Mesodermal cell (in vitro differentiated cells): Measurements from ENCODE around the gene PCDH9.

Experiments
- H3K27ac ChIP-seq: 2 replicates; pipeline ENCODE4 v1.7.0; 2013; ENCODE audit warnings: mild to moderate bottlenecking, low read depth, low read length, moderate library complexity; ENCODE audit not compliant: severe bottlenecking
- H3K36me3 ChIP-seq: 2 replicates; pipeline ENCODE4 v1.7.1; 2013; ENCODE audit warnings: mild to moderate bottlenecking, low read length, moderate library complexity; ENCODE audit not compliant: control insufficient read depth, insufficient read depth
- H3K4me1 ChIP-seq: one replicate; pipeline ENCODE4 v1.7.1; 2013; ENCODE audit warnings: mild to moderate bottlenecking, low read length; ENCODE audit not compliant: insufficient read depth, control insufficient read depth, poor library complexity, severe bottlenecking
- H3K4me3 ChIP-seq: 2 replicates; pipeline ENCODE4 v1.7.0; 2013; ENCODE audit warnings: low read length, control low read depth, mild to moderate bottlenecking; ENCODE audit not compliant: insufficient read depth, poor library complexity, severe bottlenecking; ENCODE audit errors: extremely low read depth
- H3K9me3 ChIP-seq: 2 replicates; pipeline ENCODE4 v1.7.1; 2013; ENCODE audit warnings: mild to moderate bottlenecking, low read length, moderate library complexity; ENCODE audit not compliant: control insufficient read depth
- WGBS, 2 experiments: methylation state at CpG; one replicate each; pipeline ENCODE4 v1.1.5; 2013; ENCODE audit warnings: missing lambda C conversion rate in 2 of 2; ENCODE audit not compliant: insufficient coverage in 2 of 2; 5-methylcytosine and 5-hydroxymethylcytosine counted together

The PCDH9 gene

DNA sequence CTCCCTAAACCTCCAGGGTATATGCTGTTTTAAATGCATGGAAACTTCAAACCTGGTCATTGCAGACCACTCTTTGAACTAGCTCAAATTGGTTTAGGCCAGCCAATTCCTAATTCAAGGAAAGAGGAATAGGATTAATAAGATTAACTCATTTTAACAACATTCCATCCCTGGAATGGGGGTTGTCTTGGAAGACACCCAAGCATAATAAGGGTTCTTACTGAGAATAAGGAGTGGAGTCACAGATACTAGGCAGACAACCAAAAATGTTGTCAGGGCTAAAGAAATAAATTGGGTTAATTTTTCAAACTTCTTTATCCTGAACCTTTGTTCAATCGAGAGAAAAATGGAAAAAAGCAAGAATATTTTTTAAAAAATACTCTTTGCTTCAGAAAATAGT lies 186.2 kb downstream of the PCDH9 start:
- Histone ChIP-seq H3K9me3 (no peaks in the 10 kb centered on the region), H3K27ac (no peak overlapping the region), H3K4me3 (no peak overlapping the region), H3K4me1 (peaks cover 13% of the 10 kb centered on the region), H3K36me3 (no peaks in the 10 kb centered on the region)
- WGBS, 2 experiments, result no CpG with 5 or more reads among the region's 1 CpG

DNA sequence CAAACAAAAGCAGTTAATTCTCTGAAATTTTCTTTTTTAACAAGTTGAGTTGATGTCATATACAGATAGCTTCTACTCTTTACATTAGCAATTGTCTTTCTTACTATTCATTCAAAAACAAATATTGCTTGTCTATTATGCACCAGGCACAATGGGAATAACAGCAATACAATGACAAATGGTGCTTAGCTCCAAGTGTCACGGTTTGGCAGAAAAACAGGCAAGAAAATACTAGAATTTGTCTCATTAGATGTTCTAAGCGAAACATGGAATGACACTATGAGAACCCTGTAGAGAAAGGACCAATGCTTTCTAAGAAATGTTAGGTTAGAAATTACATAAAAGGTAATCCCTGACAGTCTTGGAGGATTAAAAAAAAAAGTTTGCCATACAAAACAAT lies 187.6 kb downstream of the PCDH9 start:
- no peak overlapping the region for H3K4me3 ChIP-seq
- H3K36me3 ChIP-seq, result no peaks in the 10 kb centered on the region
- 100% methylated on average over 1 of the region's 2 CpGs for WGBS, 2 experiments
- H3K9me3 ChIP-seq, result no peaks in the 10 kb centered on the region
- peaks cover 1% of the 10 kb centered on the region for H3K4me1 ChIP-seq
- no peak overlapping the region for H3K27ac ChIP-seq

DNA sequence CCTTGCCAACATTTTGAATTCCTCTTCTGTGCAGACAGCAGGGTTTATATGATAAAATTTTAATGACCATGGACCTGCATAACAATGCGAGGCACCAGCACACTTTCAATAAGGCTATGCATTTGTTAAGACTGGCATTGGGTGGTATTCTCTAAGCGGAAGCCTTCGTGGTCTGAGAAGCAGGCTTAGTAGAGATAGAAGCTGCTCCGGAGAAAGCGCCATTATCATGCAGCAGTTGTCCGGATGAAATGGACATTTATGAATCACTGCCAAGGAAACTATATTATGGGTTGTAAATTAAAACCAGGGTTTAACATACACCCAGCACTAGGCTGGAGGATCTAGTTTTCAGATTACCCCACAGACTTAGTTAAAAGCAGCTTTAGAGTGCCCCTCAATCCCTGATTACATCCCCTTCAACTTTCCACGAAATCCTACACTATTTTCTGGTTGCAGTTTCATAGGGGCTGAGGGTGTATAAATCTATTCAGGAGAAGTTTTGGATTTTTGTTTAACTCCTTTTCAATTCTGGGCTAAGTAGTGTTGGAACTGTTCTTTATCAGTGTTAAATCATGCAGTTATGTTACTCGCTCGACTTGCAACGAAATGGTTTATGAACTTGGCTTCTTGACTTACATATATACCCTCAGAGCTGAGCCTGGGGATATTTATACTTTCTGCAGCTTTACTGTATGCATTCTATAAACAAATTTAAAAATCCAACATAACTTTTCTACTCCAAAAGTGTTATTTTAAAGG lies 193.3 kb downstream of the PCDH9 start:
- Histone ChIP-seq H3K27ac (no peak overlapping the region), H3K4me1 (no peaks in the 10 kb centered on the region), H3K36me3 (no peaks in the 10 kb centered on the region), H3K9me3 (no peaks in the 10 kb centered on the region), H3K4me3 (no peak overlapping the region)
- 64 to 80% methylated on average over 4 to 5 of the region's 10 CpGs for WGBS, 2 experiments

DNA sequence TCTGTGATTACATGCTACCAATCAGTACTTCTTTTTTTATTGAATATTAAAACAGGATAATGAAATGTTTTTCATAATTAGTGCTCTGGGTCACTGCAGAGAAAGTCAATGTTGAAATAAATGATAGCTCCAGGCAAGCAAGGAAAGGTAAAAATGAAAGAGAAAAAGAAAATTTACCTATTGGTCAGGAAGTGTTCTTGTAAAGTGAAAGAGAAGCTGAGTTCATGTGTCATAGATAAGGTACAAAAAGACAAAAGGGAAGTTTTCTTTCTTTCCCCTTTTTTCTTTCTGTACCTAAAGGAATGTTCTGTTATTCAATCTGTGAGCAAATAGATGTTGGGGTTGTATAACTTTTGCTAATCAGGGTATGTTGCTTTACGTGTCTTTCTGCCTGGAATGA lies 197.0 kb downstream of the PCDH9 start:
- Histone ChIP-seq H3K27ac (no peak overlapping the region), H3K4me3 (no peak overlapping the region), H3K9me3 (no peaks in the 10 kb centered on the region), H3K36me3 (no peaks in the 10 kb centered on the region), H3K4me1 (no peaks in the 10 kb centered on the region)
- WGBS, 2 experiments, result 86 to 90% methylated on average over 1 of the region's 1 CpG

DNA sequence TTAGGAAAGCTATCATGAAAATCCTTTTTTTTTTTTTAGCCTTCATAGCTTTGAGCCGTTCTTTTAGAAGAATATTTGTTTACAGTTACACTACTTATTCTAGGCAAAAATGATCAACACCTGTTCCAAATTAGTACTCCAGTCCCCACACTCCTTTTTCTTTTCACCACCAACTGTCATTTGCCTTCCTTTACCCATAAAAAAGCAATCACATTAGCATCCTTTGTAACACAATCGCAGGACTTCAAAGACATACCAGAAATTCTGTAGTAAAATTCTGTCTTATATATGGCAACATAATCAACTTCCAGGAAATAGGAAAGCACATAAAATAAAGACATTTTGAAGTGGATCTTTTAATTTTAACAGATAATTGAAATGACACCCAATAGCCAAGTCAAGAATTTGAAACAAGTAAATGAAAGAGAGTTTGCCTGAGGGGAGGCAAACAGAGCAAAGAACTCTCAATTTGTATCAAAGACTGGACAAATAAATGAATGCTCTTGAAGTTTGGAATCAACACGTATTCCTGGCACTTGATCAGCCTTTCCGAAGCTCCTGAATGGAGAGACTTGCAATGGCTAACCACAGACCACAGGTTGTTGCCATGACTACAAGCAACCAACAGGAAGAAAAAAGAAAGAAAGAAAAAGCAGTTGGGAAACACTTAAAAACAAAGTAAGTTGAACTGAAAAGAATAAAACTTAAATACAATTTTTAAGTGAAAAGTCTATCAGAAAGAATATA lies 206.8 kb downstream of the PCDH9 start:
- Histone ChIP-seq H3K27ac (no peak overlapping the region), H3K9me3 (no peaks in the 10 kb centered on the region), H3K4me3 (no peak overlapping the region), H3K36me3 (no peaks in the 10 kb centered on the region), H3K4me1 (peaks cover 4% of the 10 kb centered on the region)
- WGBS, 2 experiments, result 27 to 40% methylated on average over 1 to 2 of the region's 4 CpGs

DNA sequence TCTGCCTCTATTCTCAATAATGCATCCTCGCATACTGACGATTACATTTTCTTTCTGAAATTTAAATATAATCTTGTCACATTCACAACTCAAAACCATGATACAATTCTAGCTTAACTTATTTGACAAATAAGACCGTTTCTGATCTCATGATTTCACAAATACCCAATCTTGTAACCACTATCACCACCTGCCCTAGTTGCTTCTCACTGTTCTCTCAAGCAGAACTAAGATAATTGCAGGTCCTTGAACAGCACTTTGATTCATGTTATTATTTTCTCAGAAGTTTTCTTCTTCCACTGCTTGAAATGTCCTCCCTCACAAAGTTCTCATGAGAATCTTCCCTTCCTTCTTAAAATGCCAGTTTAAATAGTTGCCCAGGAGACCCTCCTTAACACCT lies 211.4 kb downstream of the PCDH9 start:
- no peak overlapping the region for H3K27ac ChIP-seq
- 82 to 91% methylated on average over 3 of the region's 3 CpGs for WGBS, 2 experiments
- peaks cover 4% of the 10 kb centered on the region for H3K4me1 ChIP-seq
- H3K36me3 ChIP-seq, result no peaks in the 10 kb centered on the region
- no peaks in the 10 kb centered on the region for H3K9me3 ChIP-seq
- H3K4me3 ChIP-seq, result no peak overlapping the region

DNA sequence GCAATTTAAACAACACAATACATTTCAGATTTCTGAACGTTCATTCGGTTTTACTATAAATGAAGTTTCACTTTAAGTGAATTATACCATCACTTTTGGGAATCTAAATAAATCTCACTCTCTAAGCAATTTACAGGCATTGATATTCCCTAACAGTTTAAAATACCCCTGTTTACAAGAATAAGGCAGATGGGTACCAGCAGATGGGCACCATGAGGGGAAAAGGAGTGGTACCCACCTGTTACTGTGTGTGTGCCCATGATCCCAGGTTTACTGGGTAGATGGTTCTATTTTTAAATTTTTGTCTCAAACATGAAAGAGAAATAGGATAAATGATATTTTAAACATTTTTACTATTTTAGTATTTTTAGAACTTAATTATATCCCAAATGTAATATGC lies 212.9 kb downstream of the PCDH9 start:
- Histone ChIP-seq H3K36me3 (no peaks in the 10 kb centered on the region), H3K4me1 (no peaks in the 10 kb centered on the region), H3K4me3 (no peak overlapping the region), H3K27ac (no peak overlapping the region), H3K9me3 (no peaks in the 10 kb centered on the region)
- 80 to 92% methylated on average over 2 of the region's 2 CpGs for WGBS, 2 experiments

DNA sequence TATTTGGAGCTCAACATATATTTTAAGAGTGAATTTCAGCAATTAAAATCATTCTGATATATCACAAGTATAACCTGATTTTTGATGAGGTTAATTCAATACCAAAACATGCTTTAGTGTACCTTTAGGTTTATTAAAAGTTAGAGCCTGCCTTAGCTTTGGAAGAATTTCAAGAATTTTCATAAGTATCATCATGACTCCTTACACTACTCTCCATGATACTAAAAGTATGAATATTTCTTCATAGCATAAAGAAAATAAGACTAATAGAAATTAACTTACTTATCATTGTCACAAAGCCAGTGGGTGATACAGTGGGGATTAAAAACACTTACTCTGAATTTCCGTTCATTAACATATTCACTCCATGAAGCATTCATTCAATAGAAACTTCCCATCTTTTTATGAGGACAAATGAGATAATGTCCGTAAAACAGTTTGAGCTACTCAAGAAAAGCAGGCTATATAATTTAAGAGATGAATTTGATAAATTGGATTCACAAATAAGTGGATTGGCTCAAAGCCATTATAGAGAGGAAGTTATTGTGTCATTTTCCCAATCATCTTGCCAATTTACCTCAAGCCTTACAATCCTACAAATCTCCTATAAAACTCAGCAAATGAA lies 214.0 kb downstream of the PCDH9 start:
- WGBS, 2 experiments, result 83% methylated on average over 1 of the region's 2 CpGs; no CpG with 5 or more reads in 1 of the 2 experiments
- Histone ChIP-seq H3K4me1 (no peaks in the 10 kb centered on the region), H3K36me3 (no peaks in the 10 kb centered on the region), H3K27ac (no peak overlapping the region), H3K9me3 (no peaks in the 10 kb centered on the region), H3K4me3 (no peak overlapping the region)

DNA sequence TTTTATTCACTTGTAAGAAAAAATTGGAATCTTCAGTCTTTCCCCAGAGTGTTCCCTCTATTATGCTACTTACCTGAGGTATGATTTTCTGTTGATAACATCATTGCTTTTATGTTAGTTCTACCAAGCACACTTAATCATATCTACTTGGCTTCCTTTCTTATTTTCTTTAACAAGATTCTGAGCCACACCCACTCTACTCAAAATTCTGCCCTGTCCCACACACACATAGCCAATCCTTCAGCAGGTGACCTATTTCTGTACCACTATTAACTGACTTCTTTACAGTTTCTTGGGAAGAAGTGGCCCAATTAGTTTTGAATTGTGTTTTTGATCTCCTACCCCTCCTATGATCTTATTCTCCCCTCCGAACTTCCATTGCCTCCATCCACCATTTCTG lies 215.7 kb downstream of the PCDH9 start:
- H3K27ac ChIP-seq, result no peak overlapping the region
- no peaks in the 10 kb centered on the region for H3K9me3 ChIP-seq
- 78 to 100% methylated on average over 1 of the region's 1 CpG for WGBS, 2 experiments
- H3K4me1 ChIP-seq, result no peaks in the 10 kb centered on the region
- H3K36me3 ChIP-seq, result no peaks in the 10 kb centered on the region
- H3K4me3 ChIP-seq, result no peak overlapping the region

DNA sequence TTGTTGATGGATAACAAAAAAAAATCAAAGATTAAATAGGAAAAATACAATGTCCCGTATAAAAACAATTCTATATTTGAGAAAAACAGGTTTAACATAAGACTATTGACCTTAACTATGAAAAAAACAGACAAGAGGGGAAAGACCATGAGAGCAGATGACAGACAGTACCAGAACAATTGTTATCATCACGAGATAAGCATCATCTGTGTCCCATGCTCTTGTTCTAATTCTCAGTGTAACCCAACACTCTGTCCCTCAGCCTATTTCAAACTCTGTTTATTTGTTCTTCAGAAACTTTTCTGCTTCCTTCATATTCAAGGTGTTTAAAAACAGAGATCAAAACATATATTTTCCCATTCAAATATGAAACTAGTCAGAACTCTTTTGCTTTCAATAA lies 216.4 kb downstream of the PCDH9 start:
- Histone ChIP-seq H3K9me3 (no peaks in the 10 kb centered on the region), H3K36me3 (no peaks in the 10 kb centered on the region), H3K4me3 (no peak overlapping the region), H3K4me1 (no peaks in the 10 kb centered on the region), H3K27ac (no peak overlapping the region)
- WGBS, 2 experiments, result 88 to 92% methylated on average over 1 of the region's 2 CpGs
